Mesodermal cell (in vitro differentiated cells): ENCODE measurements around the gene HACL1.

Experiments used
- H3K27ac ChIP-seq: 2 replicates; pipeline ENCODE4 v1.7.0; 2013; ENCODE audit warnings: mild to moderate bottlenecking, low read depth, low read length, moderate library complexity; ENCODE audit not compliant: severe bottlenecking
- H3K36me3 ChIP-seq: 2 replicates; pipeline ENCODE4 v1.7.1; 2013; ENCODE audit warnings: mild to moderate bottlenecking, low read length, moderate library complexity; ENCODE audit not compliant: control insufficient read depth, insufficient read depth
- H3K4me1 ChIP-seq: one replicate; pipeline ENCODE4 v1.7.1; 2013; ENCODE audit warnings: mild to moderate bottlenecking, low read length; ENCODE audit not compliant: insufficient read depth, control insufficient read depth, poor library complexity, severe bottlenecking
- H3K4me3 ChIP-seq: 2 replicates; pipeline ENCODE4 v1.7.0; 2013; ENCODE audit warnings: low read length, control low read depth, mild to moderate bottlenecking; ENCODE audit not compliant: insufficient read depth, poor library complexity, severe bottlenecking; ENCODE audit errors: extremely low read depth
- H3K9me3 ChIP-seq: 2 replicates; pipeline ENCODE4 v1.7.1; 2013; ENCODE audit warnings: mild to moderate bottlenecking, low read length, moderate library complexity; ENCODE audit not compliant: control insufficient read depth
- WGBS, 2 experiments: methylation state at CpG; one replicate each; pipeline ENCODE4 v1.1.5; 2013; ENCODE audit warnings: missing lambda C conversion rate in 2 of 2; ENCODE audit not compliant: insufficient coverage in 2 of 2; 5-methylcytosine and 5-hydroxymethylcytosine counted together

Gene HACL1

GRCh38 chr3:15578289-15578867, 23.0 kb downstream of the HACL1 start:
- Histone ChIP-seq H3K4me1 (no peaks in the 10 kb centered on the region), H3K36me3 (peaks cover 31% of the 10 kb centered on the region), H3K4me3 (no peak overlapping the region), H3K27ac (no peak overlapping the region), H3K9me3 (no peaks in the 10 kb centered on the region)
- WGBS, 2 experiments = 94 to 100% methylated on average over 3 of the region's 3 CpGs

- Histone ChIP-seq H3K27ac (no peak overlapping the region), H3K4me3 (no peak overlapping the region), H3K4me1 (no peaks in the 10 kb centered on the region), H3K36me3 (peaks cover 36% of the 10 kb centered on the region), H3K9me3 (no peaks in the 10 kb centered on the region)
- 100% methylated on average over 1 to 2 of the region's 3 CpGs for whole genome bisulfite sequencing, 2 experiments
Observed at GRCh38 chr3:15576475-15576874, 24.9 kb downstream of the HACL1 start.

- WGBS, 2 experiments = 90 to 100% methylated on average over 1 to 3 of the region's 5 CpGs
- Histone ChIP-seq H3K4me3 (no peak overlapping the region), H3K27ac (no peak overlapping the region), H3K36me3 (peaks cover 37% of the 10 kb centered on the region), H3K4me1 (no peaks in the 10 kb centered on the region), H3K9me3 (no peaks in the 10 kb centered on the region)
Observed at GRCh38 chr3:15575446-15575845, 25.9 kb downstream of the HACL1 start.

- no CpG with 5 or more reads among the region's 4 CpGs for WGBS, 2 experiments
- H3K9me3 ChIP-seq = no peaks in the 10 kb centered on the region
- no peak overlapping the region for H3K4me3 ChIP-seq
- H3K27ac ChIP-seq = no peak overlapping the region
- peaks cover 54% of the 10 kb centered on the region for H3K36me3 ChIP-seq
- H3K4me1 ChIP-seq = no peaks in the 10 kb centered on the region
Observed at GRCh38 chr3:15572138-15572537, 29.2 kb downstream of the HACL1 start.

GRCh38 chr3:15563190-15563589, 38.2 kb downstream of the HACL1 start:
- no peaks in the 10 kb centered on the region for H3K9me3 ChIP-seq
- WGBS, 2 experiments = no CpG with 5 or more reads among the region's 1 CpG
- H3K4me3 ChIP-seq = no peak overlapping the region
- H3K27ac ChIP-seq = no peak overlapping the region
- peaks cover 48% of the 10 kb centered on the region for H3K36me3 ChIP-seq
- no peaks in the 10 kb centered on the region for H3K4me1 ChIP-seq

GRCh38 chr3:15562560-15562959, 38.8 kb downstream of the HACL1 start:
- Histone ChIP-seq H3K36me3 (peaks cover 43% of the 10 kb centered on the region), H3K4me3 (no peak overlapping the region), H3K4me1 (no peaks in the 10 kb centered on the region), H3K27ac (no peak overlapping the region), H3K9me3 (no peaks in the 10 kb centered on the region)
- WGBS, 2 experiments = 99 to 100% methylated on average over 3 to 5 of the region's 5 CpGs

GRCh38 chr3:15558581-15558980, 42.8 kb downstream of the HACL1 start:
- Histone ChIP-seq H3K36me3 (peaks cover 17% of the 10 kb centered on the region), H3K9me3 (no peaks in the 10 kb centered on the region), H3K4me1 (no peaks in the 10 kb centered on the region), H3K27ac (no peak overlapping the region), H3K4me3 (no peak overlapping the region)
- 90 to 94% methylated on average over 6 of the region's 9 CpGs for WGBS, 2 experiments

- Histone ChIP-seq H3K4me1 (no peaks in the 10 kb centered on the region), H3K4me3 (no peak overlapping the region), H3K36me3 (peaks cover 6% of the 10 kb centered on the region), H3K27ac (no peak overlapping the region), H3K9me3 (no peaks in the 10 kb centered on the region)
- 13 to 57% methylated on average over 1 to 2 of the region's 3 CpGs for WGBS, 2 experiments
Observed at GRCh38 chr3:15557511-15557946, 43.8 kb downstream of the HACL1 start.

- Histone ChIP-seq H3K4me1 (no peaks in the 10 kb centered on the region), H3K9me3 (no peaks in the 10 kb centered on the region), H3K36me3 (peaks cover 5% of the 10 kb centered on the region), H3K27ac (no peak overlapping the region), H3K4me3 (no peak overlapping the region)
- WGBS, 2 experiments = 100% methylated on average over 1 of the region's 2 CpGs; no CpG with 5 or more reads in 1 of the 2 experiments
Observed at GRCh38 chr3:15556512-15556911, 44.9 kb downstream of the HACL1 start.

- H3K9me3 ChIP-seq = no peaks in the 10 kb centered on the region
- H3K36me3 ChIP-seq = no peaks in the 10 kb centered on the region
- H3K4me1 ChIP-seq = no peaks in the 10 kb centered on the region
- H3K27ac ChIP-seq = no peak overlapping the region
- H3K4me3 ChIP-seq = no peak overlapping the region
- WGBS, 2 experiments = 92 to 93% methylated on average over 3 of the region's 3 CpGs
Observed at GRCh38 chr3:15553749-15554148, 47.6 kb downstream of the HACL1 start.

- Histone ChIP-seq H3K4me1 (no peaks in the 10 kb centered on the region), H3K9me3 (no peaks in the 10 kb centered on the region), H3K4me3 (no peak overlapping the region), H3K36me3 (no peaks in the 10 kb centered on the region), H3K27ac (no peak overlapping the region)
- 75 to 100% methylated on average over 1 of the region's 1 CpG for WGBS, 2 experiments
Observed at GRCh38 chr3:15551902-15552301, 49.5 kb downstream of the HACL1 start.
